Esophagus muscularis mucosa (tissue), 3 donors: Measurements from ENCODE around the gene SLAIN2.

ENCODE experiments used
- CTCF ChIP-seq, 3 experiments: fragments of 200-600 bp in 2 of 3; fragments of 450-650 bp in 1 of 3; sonication (generic) in 2 of 3; IDR thresholded peaks; one replicate each; pipeline ENCODE4 v1.5.1; 2017 to 2019; ENCODE audit warnings: antibody characterized with exemption in 3 of 3, mild to moderate bottlenecking in 2 of 3, moderate library complexity in 1 of 3
- POLR2A ChIP-seq: fragments of 450-650 bp; IDR thresholded peaks from one replicate; pipeline ENCODE4 v1.6.1; 2017; ENCODE audit warnings: antibody characterized with exemption, moderate library complexity, mild to moderate bottlenecking, low read depth

GRCh38 chr4:48372272-48372671, 30.9 kb downstream of the SLAIN2 start:
- TF ChIP-seq CTCF (IDR thresholded peaks at IDR 0.05) = no peak
- no peak for TF ChIP-seq POLR2A
